ENCODE results near the gene KIAA1755.

GRCh38 chr20:38256021-38256420, 4.5 kb downstream of the KIAA1755 start:
- TF ChIP-seq, protein P1, sequence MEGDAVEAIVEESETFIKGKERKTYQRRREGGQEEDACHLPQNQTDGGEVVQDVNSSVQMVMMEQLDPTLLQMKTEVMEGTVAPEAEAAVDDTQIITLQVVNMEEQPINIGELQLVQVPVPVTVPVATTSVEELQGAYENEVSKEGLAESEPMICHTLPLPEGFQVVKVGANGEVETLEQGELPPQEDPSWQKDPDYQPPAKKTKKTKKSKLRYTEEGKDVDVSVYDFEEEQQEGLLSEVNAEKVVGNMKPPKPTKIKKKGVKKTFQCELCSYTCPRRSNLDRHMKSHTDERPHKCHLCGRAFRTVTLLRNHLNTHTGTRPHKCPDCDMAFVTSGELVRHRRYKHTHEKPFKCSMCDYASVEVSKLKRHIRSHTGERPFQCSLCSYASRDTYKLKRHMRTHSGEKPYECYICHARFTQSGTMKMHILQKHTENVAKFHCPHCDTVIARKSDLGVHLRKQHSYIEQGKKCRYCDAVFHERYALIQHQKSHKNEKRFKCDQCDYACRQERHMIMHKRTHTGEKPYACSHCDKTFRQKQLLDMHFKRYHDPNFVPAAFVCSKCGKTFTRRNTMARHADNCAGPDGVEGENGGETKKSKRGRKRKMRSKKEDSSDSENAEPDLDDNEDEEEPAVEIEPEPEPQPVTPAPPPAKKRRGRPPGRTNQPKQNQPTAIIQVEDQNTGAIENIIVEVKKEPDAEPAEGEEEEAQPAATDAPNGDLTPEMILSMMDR (IDR thresholded peaks at IDR 0.05): no peak
- TF ChIP-seq POLR2A (IDR thresholded peaks at IDR 0.05): no peak

Measured in tibial nerve (tissue), 3 donors.